GM12872 (cell line): Measurements from ENCODE around the gene GALNT13.

ENCODE experiments used
- TF ChIP-seq, protein P1 (sequence below): IDR thresholded peaks from 3 replicates; pipeline ENCODE4 v1.5.1; 2011; ENCODE audit warnings: low read depth, mild to moderate bottlenecking, low read length, moderate library complexity; ENCODE audit not compliant: insufficient read depth

The GALNT13 gene

GRCh38 chr2:153986488-153987229 lies 114.9 kb downstream of the GALNT13 start:
- TF ChIP-seq, protein P1, sequence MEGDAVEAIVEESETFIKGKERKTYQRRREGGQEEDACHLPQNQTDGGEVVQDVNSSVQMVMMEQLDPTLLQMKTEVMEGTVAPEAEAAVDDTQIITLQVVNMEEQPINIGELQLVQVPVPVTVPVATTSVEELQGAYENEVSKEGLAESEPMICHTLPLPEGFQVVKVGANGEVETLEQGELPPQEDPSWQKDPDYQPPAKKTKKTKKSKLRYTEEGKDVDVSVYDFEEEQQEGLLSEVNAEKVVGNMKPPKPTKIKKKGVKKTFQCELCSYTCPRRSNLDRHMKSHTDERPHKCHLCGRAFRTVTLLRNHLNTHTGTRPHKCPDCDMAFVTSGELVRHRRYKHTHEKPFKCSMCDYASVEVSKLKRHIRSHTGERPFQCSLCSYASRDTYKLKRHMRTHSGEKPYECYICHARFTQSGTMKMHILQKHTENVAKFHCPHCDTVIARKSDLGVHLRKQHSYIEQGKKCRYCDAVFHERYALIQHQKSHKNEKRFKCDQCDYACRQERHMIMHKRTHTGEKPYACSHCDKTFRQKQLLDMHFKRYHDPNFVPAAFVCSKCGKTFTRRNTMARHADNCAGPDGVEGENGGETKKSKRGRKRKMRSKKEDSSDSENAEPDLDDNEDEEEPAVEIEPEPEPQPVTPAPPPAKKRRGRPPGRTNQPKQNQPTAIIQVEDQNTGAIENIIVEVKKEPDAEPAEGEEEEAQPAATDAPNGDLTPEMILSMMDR: no peak

DNA sequence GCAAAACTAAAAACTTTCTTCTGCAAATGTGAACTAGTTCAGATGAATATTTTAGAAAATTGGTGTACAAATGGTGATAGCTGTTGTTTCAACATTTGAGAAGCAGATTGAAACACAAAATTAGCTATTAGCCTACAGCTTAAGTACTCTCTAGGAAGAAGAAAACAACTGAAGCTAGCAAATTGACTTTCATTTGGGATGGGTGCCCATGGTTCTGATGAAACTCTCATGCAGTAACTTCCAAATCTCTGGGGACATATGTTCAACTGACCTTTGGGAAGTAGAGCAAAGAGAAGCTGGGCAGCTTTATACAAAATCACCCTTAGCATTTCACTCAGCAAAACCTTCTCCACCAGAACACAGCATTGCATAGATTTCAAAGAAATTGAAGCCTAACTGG lies 119.0 kb downstream of the GALNT13 start:
- TF ChIP-seq, protein P1: no peak

GRCh38 chr2:154013514-154013913 lies 141.8 kb downstream of the GALNT13 start:
- TF ChIP-seq, protein P1: no peak

DNA sequence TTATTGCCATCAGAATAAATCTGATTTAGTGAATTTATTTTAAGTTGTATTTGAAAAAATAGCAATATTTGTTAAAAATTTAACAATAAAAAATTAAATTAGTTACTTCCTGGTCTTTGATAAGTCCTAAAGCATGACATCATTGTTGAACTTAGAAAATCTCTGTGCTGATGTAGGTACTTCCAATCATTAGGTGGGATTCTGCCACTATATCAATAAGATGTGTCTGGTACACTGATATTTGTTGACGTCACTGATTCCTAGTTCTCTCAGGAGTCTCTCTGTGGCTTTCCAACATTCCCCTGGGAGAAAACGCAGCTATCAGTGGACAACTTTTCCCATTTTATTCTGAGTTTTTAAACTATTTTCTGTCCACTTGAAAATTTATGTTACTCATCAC lies 143.5 kb downstream of the GALNT13 start:
- TF ChIP-seq, protein P1: no peak

DNA sequence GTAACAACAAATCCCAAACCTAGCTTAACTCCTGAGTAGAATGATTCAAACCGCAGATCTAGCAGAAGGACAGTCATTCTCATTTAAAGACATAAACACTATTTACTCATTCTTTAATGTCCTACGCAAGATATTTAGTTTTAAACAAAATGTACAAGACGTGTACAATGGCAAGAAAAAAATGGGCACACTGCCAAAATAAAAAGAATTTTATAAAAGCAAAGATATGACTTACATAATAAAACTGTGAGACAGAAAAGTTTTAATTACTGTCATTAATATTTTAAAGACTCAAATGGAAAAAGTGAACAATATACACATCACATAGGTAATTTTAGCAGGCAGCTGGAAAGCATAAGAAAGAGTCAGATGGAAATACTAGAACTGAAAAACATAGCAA lies 157.8 kb downstream of the GALNT13 start:
- TF ChIP-seq, protein P1: no peak

- TF ChIP-seq, protein P1: no peak
Measured at GRCh38 chr2:154032220-154032619, 160.5 kb downstream of the GALNT13 start.

DNA sequence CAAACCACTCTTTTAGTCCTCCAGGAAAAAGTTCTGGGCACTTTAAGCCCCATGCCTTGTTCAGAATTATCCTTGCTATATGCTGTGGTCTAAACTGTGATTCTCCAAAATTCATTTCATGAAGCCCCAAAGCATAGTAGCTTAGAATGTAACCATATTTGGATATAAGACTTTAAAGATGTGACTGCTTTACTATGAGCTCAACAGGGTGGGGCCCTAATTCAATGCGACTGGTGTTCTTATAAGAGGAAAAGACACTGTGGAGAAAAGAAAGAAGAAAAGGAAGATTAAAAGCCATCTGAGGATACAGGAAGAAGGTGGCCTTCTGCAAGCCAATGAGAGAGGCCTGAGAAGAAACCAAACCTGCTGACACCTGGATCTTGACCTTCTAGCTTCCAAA lies 174.8 kb downstream of the GALNT13 start:
- TF ChIP-seq, protein P1: no peak
